Liver (tissue), 9 donors: ENCODE data around the gene PNPT1. TPM values are rescaled to one million over a fixed set of nuclear protein-coding genes. Genes with fewer than 3 reads are reported as not detected.

Experiments
- DNase-seq: peaks from one replicate; pipeline ENCODE4 v3.0.0-alpha.2; 2017; ENCODE audit warnings: low spot score
- H3K27ac ChIP-seq, 2 donors: one replicate each; pipeline ENCODE4 v1.7.0; 2013; ENCODE audit warnings: inconsistent platforms in 2 of 2, low read length in 2 of 2, control low read depth in 1 of 2, low read depth in 1 of 2, mild to moderate bottlenecking in 1 of 2
- H3K27me3 ChIP-seq, 4 donors: one replicate each; pipeline versions ENCODE4 v1.6.1 to v1.7.0; 2013; ENCODE audit warnings: low read length in 3 of 4, inconsistent platforms in 1 of 4, mild to moderate bottlenecking in 1 of 4, moderate library complexity in 1 of 4; ENCODE audit not compliant: control insufficient read depth in 4 of 4, insufficient read depth in 4 of 4
- H3K36me3 ChIP-seq, 4 donors: one replicate each; pipeline versions ENCODE4 v1.6.1 to v1.7.0; 2013; ENCODE audit warnings: low read length in 3 of 4, mild to moderate bottlenecking in 3 of 4, low read depth in 1 of 4, moderate library complexity in 1 of 4; ENCODE audit not compliant: control insufficient read depth in 4 of 4, insufficient read depth in 3 of 4
- H3K4me1 ChIP-seq, 4 donors: one replicate each; pipeline versions ENCODE4 v1.6.1 to v1.7.0; 2013; ENCODE audit warnings: low read length in 3 of 4, mild to moderate bottlenecking in 3 of 4, moderate library complexity in 1 of 4; ENCODE audit not compliant: control insufficient read depth in 4 of 4, insufficient read depth in 4 of 4
- H3K4me3 ChIP-seq, 3 donors: one replicate each; pipeline versions ENCODE4 v1.6.1 to v1.7.0; 2013; ENCODE audit warnings: low read length in 3 of 3, control low read depth in 1 of 3, low read depth in 1 of 3, mild to moderate bottlenecking in 1 of 3
- H3K9ac ChIP-seq, 2 donors: one replicate each; pipeline ENCODE4 v1.7.0; 2013; ENCODE audit warnings: low read length in 2 of 2, mild to moderate bottlenecking in 2 of 2, moderate library complexity in 2 of 2, control low read depth in 1 of 2, low read depth in 1 of 2
- H3K9me3 ChIP-seq, 4 donors: one replicate each; pipeline versions ENCODE4 v1.6.1 to v1.7.0; 2013; ENCODE audit warnings: low read length in 3 of 4; ENCODE audit not compliant: control insufficient read depth in 4 of 4
- EGR1 ChIP-seq, 2 donors: IDR thresholded peaks; 2 replicates each; pipeline ENCODE4 v1.6.1; 2016 to 2018; ENCODE audit warnings: antibody characterized with exemption in 2 of 2, low read depth in 2 of 2
- FOXA1 ChIP-seq: IDR thresholded peaks from 2 replicates; pipeline ENCODE4 v1.6.1; 2016; ENCODE audit warnings: antibody characterized with exemption
- FOXA2 ChIP-seq: IDR thresholded peaks from 2 replicates; pipeline ENCODE4 v1.6.1; 2016; ENCODE audit warnings: antibody characterized with exemption
- GABPA ChIP-seq, 2 donors: IDR thresholded peaks in 1 of 2; conservative IDR thresholded peaks in 1 of 2; 2 replicates each; pipeline ENCODE4 v1.6.1; 2016; ENCODE audit warnings: antibody characterized with exemption in 2 of 2, mild to moderate bottlenecking in 1 of 2, moderate library complexity in 1 of 2
- HNF4A ChIP-seq, 2 donors: conservative IDR thresholded peaks; 2 replicates each; pipeline ENCODE4 v1.6.1; 2016; ENCODE audit warnings: antibody characterized with exemption in 2 of 2, mild to moderate bottlenecking in 2 of 2
- HNF4G ChIP-seq: IDR thresholded peaks from 2 replicates; pipeline ENCODE4 v1.6.1; 2016; ENCODE audit warnings: antibody characterized with exemption
- JUND ChIP-seq, 2 donors: IDR thresholded peaks; 2 replicates each; pipeline ENCODE4 v1.6.1; 2016; ENCODE audit warnings: antibody characterized with exemption in 2 of 2
- NR2F2 ChIP-seq: IDR thresholded peaks from 2 replicates; pipeline ENCODE4 v1.6.1; 2016; ENCODE audit warnings: antibody characterized with exemption
- RAD21 ChIP-seq, 2 donors: IDR thresholded peaks; 2 replicates each; pipeline ENCODE4 v1.6.1; 2016; ENCODE audit warnings: antibody characterized with exemption in 2 of 2, mild to moderate bottlenecking in 2 of 2
- RXRA ChIP-seq, 2 donors: IDR thresholded peaks; 2 replicates each; pipeline ENCODE4 v1.6.1; 2017 to 2018; ENCODE audit warnings: antibody characterized with exemption in 2 of 2, mild to moderate bottlenecking in 1 of 2
- SP1 ChIP-seq: IDR thresholded peaks from 2 replicates; pipeline ENCODE4 v1.6.1; 2018; ENCODE audit warnings: antibody characterized with exemption, mild to moderate bottlenecking
- TAF1 ChIP-seq: conservative IDR thresholded peaks from 2 replicates; pipeline ENCODE4 v1.6.1; 2016; ENCODE audit warnings: antibody characterized with exemption, mild to moderate bottlenecking
- YY1 ChIP-seq: IDR thresholded peaks from 2 replicates; pipeline ENCODE4 v1.6.1; 2016; ENCODE audit warnings: antibody characterized with exemption, mild to moderate bottlenecking
- WGBS: extraction: QIAGEN DNeasy Blood & Tissue Kit; methylation state at CpG from one replicate; pipeline ENCODE4 v1.1.7; 2013; 5-methylcytosine and 5-hydroxymethylcytosine counted together
- polyA plus RNA-seq, 2 donors: library from polyadenylated mRNA; stranded (reverse) in 1 of 2; unstranded in 1 of 2; fragments of 200-250 nt in 1 of 2; fragments of >200 nt in 1 of 2; fragmentation: Nextera tagmentation in 1 of 2; extraction: Ambion mirVana in 1 of 2; gene quantifications; one replicate each; pipeline versions ENCODE4 v1.2.1 to v1.2.3, GENCODE V29; 2013 to 2015
- total RNA-seq, 2 donors: library from RNA; depleted of rRNA; stranded (reverse); fragments of >200 nt; gene quantifications; one replicate each; pipeline ENCODE4 v1.2.3, GENCODE V29; 2014
- TF ChIP-seq, protein P1 (sequence below): IDR thresholded peaks from 2 replicates; pipeline ENCODE4 v1.6.1; 2016; ENCODE audit warnings: antibody characterized with exemption
- TF ChIP-seq, protein P2 (sequence below): IDR thresholded peaks from 2 replicates; pipeline ENCODE4 v1.6.1; 2016; ENCODE audit warnings: antibody characterized with exemption
- TF ChIP-seq, protein P3 (sequence below): fragments of 150-350 bp; IDR thresholded peaks from 2 replicates; pipeline ENCODE4 v1.5.1; 2017; ENCODE audit warnings: improper control_type of control experiment, low read depth, low read length; ENCODE audit not compliant: missing input control
- TF ChIP-seq, protein P4 (sequence below): IDR thresholded peaks from 2 replicates; pipeline ENCODE4 v1.6.1; 2016; ENCODE audit warnings: antibody characterized with exemption, mild to moderate bottlenecking
- TF ChIP-seq, protein P5 (sequence below): IDR thresholded peaks from 2 replicates; pipeline ENCODE4 v1.6.1; 2016; ENCODE audit warnings: antibody characterized with exemption
- donor health status: healthy.
- donor health status: healthy.
- donor health status: healthy.
- donor health status: healthy.
- donor health status: healthy.

The PNPT1 gene
- total and polyA plus RNA-seq, 4 donors = 8.0 to 11.4 (median 8.7) TPM

DNA sequence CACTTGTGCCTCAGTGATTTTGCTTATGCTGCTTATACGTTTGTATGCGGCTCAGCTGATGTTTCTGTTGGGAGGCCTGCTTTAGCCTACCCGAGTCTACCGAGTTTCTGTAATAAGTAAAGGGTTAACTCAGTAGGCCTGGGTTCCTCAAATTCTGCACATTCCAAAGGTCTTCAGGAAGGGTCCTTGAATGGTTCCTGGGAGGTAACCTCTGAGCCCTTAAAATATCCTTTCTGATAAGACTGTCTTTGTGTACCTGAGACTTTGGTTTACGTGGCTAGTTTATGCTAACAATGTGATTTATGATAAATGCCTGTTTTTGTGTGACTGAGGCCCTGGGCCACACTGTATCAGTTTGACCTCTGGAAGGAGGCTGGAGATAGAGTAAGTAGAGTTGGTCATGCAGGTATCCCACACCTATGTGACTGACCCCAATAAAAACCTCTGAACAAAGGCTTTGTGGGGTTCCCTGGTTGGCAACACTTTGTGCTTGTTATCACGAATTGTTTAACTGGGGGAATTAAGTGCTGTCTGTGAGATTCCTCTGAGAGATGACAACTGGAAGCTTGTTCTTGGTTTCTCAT lies 18.9 kb upstream of the PNPT1 start:
- H3K36me3 ChIP-seq = no peaks in the 10 kb centered on the region
- 66% methylated on average over 6 of the region's 6 CpGs for WGBS
- H3K9me3 ChIP-seq = no peaks in the 10 kb centered on the region
- no peak for DNase-seq
- H3K4me3 ChIP-seq = no peak overlapping the region
- H3K4me1 ChIP-seq = no peaks in the 10 kb centered on the region
- H3K27me3 ChIP-seq = peaks cover 0 to 2% (median 0%) of the 10 kb centered on the region in 4 donors
- H3K27ac ChIP-seq = no peak overlapping the region
- TF ChIP-seq SP1 (no peak), YY1 (no peak), GABPA (IDR thresholded peaks at IDR 0.05 in 1 of 2, conservative IDR thresholded peaks at IDR 0.05 in 1 of 2) (no peak), FOXA1 (no peak), EGR1 (IDR thresholded peaks at IDR 0.05; ENCODE audit: low read depth in 2 of 2) (no peak), NR2F2 (no peak), FOXA2 (no peak), RXRA (IDR thresholded peaks at IDR 0.05) (no peak), HNF4A (conservative IDR thresholded peaks at IDR 0.05) (no peak), HNF4G (no peak), JUND (IDR thresholded peaks at IDR 0.05) (no peak), TAF1 (no peak), RAD21 (IDR thresholded peaks at IDR 0.05) (no peak)
- TF ChIP-seq, protein P1, sequence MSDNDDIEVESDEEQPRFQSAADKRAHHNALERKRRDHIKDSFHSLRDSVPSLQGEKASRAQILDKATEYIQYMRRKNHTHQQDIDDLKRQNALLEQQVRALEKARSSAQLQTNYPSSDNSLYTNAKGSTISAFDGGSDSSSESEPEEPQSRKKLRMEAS = no peak
- TF ChIP-seq, protein P2, sequence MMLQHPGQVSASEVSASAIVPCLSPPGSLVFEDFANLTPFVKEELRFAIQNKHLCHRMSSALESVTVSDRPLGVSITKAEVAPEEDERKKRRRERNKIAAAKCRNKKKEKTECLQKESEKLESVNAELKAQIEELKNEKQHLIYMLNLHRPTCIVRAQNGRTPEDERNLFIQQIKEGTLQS = no peak
- TF ChIP-seq, protein P3, sequence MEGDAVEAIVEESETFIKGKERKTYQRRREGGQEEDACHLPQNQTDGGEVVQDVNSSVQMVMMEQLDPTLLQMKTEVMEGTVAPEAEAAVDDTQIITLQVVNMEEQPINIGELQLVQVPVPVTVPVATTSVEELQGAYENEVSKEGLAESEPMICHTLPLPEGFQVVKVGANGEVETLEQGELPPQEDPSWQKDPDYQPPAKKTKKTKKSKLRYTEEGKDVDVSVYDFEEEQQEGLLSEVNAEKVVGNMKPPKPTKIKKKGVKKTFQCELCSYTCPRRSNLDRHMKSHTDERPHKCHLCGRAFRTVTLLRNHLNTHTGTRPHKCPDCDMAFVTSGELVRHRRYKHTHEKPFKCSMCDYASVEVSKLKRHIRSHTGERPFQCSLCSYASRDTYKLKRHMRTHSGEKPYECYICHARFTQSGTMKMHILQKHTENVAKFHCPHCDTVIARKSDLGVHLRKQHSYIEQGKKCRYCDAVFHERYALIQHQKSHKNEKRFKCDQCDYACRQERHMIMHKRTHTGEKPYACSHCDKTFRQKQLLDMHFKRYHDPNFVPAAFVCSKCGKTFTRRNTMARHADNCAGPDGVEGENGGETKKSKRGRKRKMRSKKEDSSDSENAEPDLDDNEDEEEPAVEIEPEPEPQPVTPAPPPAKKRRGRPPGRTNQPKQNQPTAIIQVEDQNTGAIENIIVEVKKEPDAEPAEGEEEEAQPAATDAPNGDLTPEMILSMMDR = no peak
- TF ChIP-seq, protein P4, sequence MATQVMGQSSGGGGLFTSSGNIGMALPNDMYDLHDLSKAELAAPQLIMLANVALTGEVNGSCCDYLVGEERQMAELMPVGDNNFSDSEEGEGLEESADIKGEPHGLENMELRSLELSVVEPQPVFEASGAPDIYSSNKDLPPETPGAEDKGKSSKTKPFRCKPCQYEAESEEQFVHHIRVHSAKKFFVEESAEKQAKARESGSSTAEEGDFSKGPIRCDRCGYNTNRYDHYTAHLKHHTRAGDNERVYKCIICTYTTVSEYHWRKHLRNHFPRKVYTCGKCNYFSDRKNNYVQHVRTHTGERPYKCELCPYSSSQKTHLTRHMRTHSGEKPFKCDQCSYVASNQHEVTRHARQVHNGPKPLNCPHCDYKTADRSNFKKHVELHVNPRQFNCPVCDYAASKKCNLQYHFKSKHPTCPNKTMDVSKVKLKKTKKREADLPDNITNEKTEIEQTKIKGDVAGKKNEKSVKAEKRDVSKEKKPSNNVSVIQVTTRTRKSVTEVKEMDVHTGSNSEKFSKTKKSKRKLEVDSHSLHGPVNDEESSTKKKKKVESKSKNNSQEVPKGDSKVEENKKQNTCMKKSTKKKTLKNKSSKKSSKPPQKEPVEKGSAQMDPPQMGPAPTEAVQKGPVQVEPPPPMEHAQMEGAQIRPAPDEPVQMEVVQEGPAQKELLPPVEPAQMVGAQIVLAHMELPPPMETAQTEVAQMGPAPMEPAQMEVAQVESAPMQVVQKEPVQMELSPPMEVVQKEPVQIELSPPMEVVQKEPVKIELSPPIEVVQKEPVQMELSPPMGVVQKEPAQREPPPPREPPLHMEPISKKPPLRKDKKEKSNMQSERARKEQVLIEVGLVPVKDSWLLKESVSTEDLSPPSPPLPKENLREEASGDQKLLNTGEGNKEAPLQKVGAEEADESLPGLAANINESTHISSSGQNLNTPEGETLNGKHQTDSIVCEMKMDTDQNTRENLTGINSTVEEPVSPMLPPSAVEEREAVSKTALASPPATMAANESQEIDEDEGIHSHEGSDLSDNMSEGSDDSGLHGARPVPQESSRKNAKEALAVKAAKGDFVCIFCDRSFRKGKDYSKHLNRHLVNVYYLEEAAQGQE = no peak
- TF ChIP-seq, protein P5, sequence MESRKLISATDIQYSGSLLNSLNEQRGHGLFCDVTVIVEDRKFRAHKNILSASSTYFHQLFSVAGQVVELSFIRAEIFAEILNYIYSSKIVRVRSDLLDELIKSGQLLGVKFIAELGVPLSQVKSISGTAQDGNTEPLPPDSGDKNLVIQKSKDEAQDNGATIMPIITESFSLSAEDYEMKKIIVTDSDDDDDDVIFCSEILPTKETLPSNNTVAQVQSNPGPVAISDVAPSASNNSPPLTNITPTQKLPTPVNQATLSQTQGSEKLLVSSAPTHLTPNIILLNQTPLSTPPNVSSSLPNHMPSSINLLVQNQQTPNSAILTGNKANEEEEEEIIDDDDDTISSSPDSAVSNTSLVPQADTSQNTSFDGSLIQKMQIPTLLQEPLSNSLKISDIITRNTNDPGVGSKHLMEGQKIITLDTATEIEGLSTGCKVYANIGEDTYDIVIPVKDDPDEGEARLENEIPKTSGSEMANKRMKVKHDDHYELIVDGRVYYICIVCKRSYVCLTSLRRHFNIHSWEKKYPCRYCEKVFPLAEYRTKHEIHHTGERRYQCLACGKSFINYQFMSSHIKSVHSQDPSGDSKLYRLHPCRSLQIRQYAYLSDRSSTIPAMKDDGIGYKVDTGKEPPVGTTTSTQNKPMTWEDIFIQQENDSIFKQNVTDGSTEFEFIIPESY = no peak
- no peak overlapping the region for H3K9ac ChIP-seq
